COLO668 (cell line): ENCODE results near the gene SLC35B2.
A peak's percentile ranks its signal among the peaks of the same experiment; 100 is the strongest.

ENCODE experiments used
- DNase-seq: peaks from one replicate; lab custom pipeline; 2025; ENCODE audit not compliant: unreplicated experiment; lab: John Stamatoyannopoulos, UW

SLC35B2 gene

GRCh38 chr6:44257025-44257752 lies at the start of gene SLC35B2:
Gene SLC35B2, minus strand, starts transcription at chr6:44257528. Its CDS starts 118 bp downstream, at chr6:44257410.
- DNase-seq = peak; percentile 73

- DNase-seq = no peak
Observed at GRCh38 chr6:44306710-44307109, 49.4 kb upstream of the SLC35B2 start.

DNA sequence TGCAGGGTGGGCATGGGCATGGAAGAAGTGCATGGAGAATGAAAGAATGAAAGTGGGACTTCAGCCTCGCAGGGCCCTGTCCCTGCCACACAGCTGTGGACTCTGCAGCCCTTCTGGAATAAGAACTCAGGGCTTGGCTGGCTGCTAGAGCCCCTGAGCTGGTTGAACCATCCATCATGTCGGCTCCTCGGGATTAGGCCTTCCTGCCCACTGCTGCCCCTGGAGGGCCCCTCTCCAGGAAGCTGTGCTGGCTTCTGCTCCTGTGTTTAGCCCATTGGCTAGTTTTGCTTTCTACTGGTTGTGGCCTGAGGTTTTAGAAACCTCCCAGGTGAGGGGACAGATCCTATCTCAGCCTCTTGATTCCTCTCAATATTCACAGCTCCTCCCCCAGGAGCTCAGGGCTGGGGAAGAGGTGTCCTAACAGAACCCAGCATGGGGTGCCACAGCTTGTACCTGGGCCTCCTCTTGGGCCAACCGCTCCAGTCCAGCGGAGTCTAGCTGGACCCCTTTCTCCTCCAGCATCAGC lies 47.9 kb upstream of the SLC35B2 start:
- DNase-seq = no peak

DNA sequence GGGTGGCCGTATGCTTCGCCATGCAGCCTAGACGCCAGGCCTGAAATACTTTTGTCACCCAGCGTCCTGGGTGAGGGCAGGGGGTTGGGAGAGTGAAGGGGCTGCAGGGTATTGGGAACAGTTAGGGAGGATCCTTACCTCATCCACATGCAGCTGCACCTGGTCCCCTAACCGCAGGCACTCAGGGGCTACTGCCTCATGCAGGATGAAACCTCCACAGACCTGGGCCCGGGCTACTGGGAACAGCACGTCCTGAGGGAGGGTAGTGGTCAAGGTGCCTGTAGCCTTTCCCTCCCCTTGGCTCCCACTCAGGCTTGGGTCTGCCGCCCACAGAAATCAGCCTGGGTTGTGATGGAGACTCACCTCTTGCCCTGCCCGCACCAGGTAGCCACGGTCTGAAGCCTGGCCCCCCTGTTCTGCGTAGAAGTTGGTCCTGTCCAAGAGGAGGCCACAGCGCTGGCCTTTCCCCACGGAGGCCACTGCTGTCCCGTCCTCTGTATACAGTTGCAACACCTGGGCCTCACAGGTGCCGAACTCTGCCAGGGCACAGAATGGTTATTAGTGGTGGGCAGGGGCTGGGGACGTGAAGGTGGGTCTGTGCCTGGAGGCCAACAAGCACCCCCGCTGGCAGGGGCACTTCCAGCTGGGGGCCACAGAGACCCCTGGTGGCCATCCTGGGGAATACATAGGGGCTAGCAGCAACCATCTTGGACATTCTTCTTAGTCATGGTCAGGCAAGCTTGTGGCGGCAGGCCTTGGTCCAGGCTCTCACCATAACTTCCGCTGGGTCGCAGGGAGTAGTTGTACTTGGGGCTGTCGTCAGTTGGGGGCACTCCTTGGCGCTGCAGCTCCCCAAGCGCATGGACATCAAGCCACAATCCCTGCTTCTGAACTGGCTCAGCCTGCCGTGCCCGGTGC lies 47.2 kb upstream of the SLC35B2 start:
- DNase-seq = peak; percentile 4

- no peak for DNase-seq
Observed at GRCh38 chr6:44303842-44304241, 46.5 kb upstream of the SLC35B2 start.

GRCh38 chr6:44302856-44303255 lies 45.5 kb upstream of the SLC35B2 start:
- no peak for DNase-seq

DNA sequence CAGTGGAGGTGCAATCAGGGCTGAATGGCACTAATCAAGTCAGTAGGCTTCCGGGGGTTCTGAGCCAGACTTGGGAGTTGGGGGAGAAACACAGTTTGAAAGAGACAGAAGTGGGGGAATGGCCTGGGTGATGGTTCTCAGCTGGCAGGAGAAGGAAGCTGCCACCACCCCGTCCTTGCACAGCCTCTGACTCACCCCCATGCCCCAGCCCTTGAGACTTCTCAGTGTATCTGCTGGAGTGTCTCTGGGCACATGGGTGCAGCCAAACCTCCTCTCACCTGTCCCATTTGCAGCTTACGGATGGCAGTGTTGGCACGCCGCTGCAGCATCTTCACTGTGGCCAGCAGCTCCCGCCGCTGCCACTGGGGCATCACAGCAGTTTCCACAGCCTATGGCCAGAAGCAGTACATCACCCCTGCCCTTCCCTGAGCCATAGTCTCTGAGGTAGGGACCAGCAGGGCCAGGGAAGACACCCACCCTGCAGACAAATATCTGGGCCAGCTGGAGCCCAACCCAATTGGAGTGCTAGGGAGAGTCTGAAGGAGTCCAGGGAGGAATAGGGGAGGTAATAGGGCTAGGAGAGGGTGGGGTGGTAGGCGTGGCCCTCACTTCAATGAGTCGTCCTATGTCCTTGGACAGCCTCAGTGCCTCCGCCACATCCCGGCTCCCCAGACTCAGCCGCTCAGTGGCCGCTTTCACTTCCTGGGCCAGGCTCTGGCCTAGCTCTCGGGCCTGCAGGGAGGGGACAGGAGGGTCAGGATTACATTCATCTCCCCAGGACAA lies 44.6 kb upstream of the SLC35B2 start:
- DNase-seq = no peak

- no peak for DNase-seq
Observed at GRCh38 chr6:44301106-44301505, 43.8 kb upstream of the SLC35B2 start.

- DNase-seq = no peak
Observed at GRCh38 chr6:44300292-44300823, 43.0 kb upstream of the SLC35B2 start.

- DNase-seq = no peak
Observed at GRCh38 chr6:44298864-44299263, 41.5 kb upstream of the SLC35B2 start.

- no peak for DNase-seq
Observed at GRCh38 chr6:44298055-44298803, 40.9 kb upstream of the SLC35B2 start.

- DNase-seq = peak; percentile 49
Observed at GRCh38 chr6:44297063-44298038, 40.0 kb upstream of the SLC35B2 start.

DNA sequence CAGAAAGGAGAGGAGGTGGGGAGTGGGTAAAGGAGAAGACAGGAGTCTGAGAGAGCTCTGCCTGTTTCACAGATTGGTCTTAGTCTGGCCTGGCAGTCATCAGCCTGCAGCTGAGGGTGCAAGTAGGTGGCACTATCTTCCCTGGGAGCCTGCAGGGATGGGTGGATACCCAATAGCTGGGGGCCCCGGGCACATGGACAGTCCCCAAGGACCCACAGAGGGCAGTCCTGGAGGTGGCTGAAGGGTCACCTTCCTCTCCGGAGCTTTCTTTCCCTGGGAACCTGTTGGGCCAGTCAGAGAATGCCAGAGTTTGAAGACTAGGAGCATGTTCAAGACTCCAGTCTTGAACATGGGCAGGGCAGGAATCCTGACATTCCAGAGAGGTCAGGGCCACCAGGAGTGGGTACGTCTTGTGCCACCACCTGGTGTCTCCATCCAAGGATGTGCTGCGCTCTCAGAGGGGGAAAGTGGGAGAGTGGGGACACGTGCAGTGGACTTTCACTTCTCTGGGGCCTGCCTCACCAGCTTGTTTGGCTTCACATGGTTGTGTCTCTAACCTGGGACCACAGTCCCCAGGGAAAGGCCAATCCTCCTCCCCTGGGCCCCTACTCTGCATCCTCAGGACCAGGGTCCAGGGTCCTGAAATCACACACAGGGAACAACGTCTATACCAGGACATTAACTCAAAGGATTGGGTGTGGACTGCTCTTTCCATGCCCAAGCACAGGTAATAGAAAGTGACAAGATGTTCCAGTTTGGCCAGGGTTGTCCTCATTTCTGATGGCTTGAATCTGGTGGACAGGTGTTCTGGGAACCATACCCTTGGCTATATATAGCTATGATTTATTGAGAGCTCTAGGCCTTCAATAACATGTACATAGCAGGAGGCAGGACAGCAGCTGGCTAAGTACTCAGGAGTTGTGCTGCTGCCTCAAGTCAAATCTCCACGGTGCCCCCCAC lies 37.8 kb upstream of the SLC35B2 start:
- DNase-seq = no peak

DNA sequence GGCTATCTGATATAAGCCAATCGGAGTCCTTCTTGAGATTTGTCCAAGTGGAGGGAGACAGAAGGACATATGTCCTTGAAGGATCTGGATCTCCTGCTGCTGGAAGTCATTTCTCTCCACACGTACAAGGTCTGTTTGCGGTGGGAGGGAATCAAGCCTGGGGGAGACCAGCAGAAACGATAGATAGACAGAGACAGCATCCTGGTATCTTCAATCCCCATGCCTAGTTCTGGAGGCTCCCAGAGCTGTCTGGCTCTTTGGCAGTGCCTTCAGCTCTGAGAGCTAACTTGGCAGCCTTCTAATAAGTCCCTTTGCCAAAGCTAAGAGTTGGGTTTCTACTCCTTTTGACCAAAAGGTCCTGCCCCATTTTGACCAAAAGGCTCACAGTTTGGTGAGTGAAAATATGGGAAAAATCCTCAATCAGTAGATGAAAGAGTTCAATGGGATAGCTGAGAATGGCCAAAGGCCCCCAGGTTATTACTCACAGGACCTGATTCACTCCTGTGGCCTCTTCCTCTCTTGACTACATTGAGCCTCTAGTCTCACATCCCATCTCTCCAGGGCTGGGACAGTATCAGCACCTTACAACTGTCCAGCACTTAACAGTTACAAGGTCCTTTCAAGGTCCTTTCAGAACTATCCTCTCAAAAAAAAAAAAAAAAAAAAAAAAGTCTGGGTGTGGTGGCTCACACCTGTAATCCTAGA lies 35.5 kb upstream of the SLC35B2 start:
- DNase-seq = no peak

DNA sequence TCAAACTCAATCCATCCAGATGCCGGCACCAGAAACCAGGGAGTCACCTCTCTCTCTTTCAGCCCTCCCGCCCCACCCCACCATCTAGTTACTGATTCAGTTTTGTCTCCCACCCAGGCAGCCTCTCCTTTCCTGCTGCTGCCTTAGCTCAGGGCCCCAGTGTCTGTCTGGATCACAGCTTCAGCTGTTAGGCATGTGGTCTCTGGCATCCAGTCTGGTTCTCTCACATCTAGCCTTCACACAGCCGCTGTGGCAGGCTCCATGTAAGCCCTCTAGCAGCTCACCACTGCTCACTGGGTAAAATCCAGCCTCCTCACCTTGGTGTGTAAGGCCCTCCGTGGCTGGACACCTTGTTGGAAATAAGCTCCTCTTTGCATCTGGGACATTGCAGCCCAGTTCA lies 34.5 kb upstream of the SLC35B2 start:
- DNase-seq = no peak

GRCh38 chr6:44289726-44290260 lies 32.5 kb upstream of the SLC35B2 start:
- no peak for DNase-seq

GRCh38 chr6:44286747-44287146 lies 29.4 kb upstream of the SLC35B2 start:
- DNase-seq = no peak
